Measurements from ENCODE around the gene S100A12. TPM values are rescaled to one million over a fixed set of nuclear protein-coding genes. Genes with fewer than 3 reads are reported as not detected.

Gene S100A12
- total and polyA plus RNA-seq, 9 of the 15 experiments (the other 6 are each of a cell fraction or from before 2014, with no cell fraction given) = not detected

GRCh38 chr1:153422450-153423068 is 47.1 kb upstream of the S100A12 start (continued):
- TF ChIP-seq CTCFL (IDR thresholded peaks at IDR 0.05; ENCODE audit: borderline replicate concordance, insufficient read depth, low read depth, low read length, poor library complexity, severe bottlenecking) (no peak), CHD1 (IDR thresholded peaks at IDR 0.05; ENCODE audit: low read length) (no peak), HDAC2 (IDR thresholded peaks at IDR 0.05) (peak; percentile 47; the same call in 1 of the 2 replicates), ARID3B (CRISPR knock-in tag; IDR thresholded peaks at IDR 0.05; ENCODE audit: borderline replicate concordance) (no peak), ZNF277 (CRISPR knock-in tag; IDR thresholded peaks at IDR 0.05; ENCODE audit: borderline replicate concordance) (no peak), SAFB (IDR thresholded peaks at IDR 0.05; ENCODE audit: borderline replicate concordance, low read depth, low read length) (no peak), ZNF561 (CRISPR knock-in tag; conservative IDR thresholded peaks at IDR 0.05) (no peak), EWSR1 (IDR thresholded peaks at IDR 0.05; ENCODE audit: borderline replicate concordance, low read depth, partially characterized antibody) (no peak), PURB (CRISPR knock-in tag; IDR thresholded peaks at IDR 0.05; ENCODE audit: low read depth) (no peak), ILF3 (IDR thresholded peaks at IDR 0.05; ENCODE audit: borderline replicate concordance) (no peak), ZNF384 (IDR thresholded peaks at IDR 0.05; ENCODE audit: low read depth, low read length) (peak; percentile 76), STAT5A (IDR thresholded peaks at IDR 0.05; ENCODE audit: borderline replicate concordance, low read length) (no peak), SP1 (CRISPR knock-in tag; IDR thresholded peaks at IDR 0.05) (no peak), JUND (IDR thresholded peaks at IDR 0.05; ENCODE audit: borderline replicate concordance, low read depth, low read length) (peak; percentile 87), JUND (tag; IDR thresholded peaks at IDR 0.05; ENCODE audit: borderline replicate concordance, low read depth, low read length) (peak; percentile 84; the same call in 2 of the 3 replicates), MCM5 (IDR thresholded peaks at IDR 0.05; ENCODE audit: low read depth) (no peak), ZNF354B (CRISPR knock-in tag; IDR thresholded peaks at IDR 0.05) (no peak), ZNF280B (CRISPR knock-in tag; IDR thresholded peaks at IDR 0.05) (no peak), CLOCK (CRISPR knock-in tag; IDR thresholded peaks at IDR 0.05; ENCODE audit: borderline replicate concordance) (no peak)
